Erythroblast (primary cell): ENCODE data around the gene LSM14A.

ENCODE experiments used
- GATA1 ChIP-seq: IDR thresholded peaks from 2 replicates; pipeline ENCODE4 v1.6.1; 2011; ENCODE audit warnings: low read depth, mild to moderate bottlenecking, control low read depth, low read length, moderate library complexity
- POLR2A ChIP-seq: IDR thresholded peaks from 2 replicates; pipeline ENCODE4 v1.6.1; 2011; ENCODE audit warnings: mild to moderate bottlenecking, low read length

DNA sequence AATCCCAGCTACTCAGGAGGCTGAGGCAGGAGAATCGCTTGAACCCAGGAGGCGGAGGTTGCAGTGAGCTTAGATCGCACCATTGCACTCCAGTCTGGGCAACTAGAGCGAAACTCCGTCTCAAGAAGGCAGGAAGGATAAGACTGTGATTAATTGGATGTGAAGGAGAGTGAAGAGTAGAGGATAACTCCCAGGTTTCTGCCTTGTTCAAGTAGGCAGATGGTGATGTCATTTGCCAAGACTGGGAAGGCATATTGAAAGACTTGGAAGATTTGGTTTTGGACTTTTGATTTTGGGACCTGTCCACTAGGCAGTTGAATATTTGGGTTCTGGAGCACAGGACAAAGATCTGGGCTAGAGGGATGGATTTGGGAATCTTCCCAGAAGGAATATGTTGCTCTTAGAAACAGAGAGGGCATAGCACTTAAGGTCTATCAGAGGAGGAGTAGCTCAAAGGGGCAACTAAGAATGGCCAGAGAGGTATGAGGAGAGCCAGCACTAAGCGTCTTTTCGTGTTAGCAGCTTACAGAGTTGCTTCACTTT lies 102.1 kb downstream of the LSM14A start:
- no peak for TF ChIP-seq POLR2A
- no peak for TF ChIP-seq GATA1
